ENCODE measurements around the gene GBGT1. TPM values are rescaled to one million over a fixed set of nuclear protein-coding genes. Genes with fewer than 3 reads are reported as not detected.

The GBGT1 gene
- total and polyA plus RNA-seq, 2 donors (not counting 1 experiment from before 2014, with no cell fraction given) = 2.6 to 4.1 TPM

GRCh38 chr9:133204335-133204992 is 40.8 kb upstream of the GBGT1 start:
- H3K36me3 ChIP-seq (ENCODE audit: control insufficient read depth, insufficient read depth, low read length) = no peaks in the 10 kb centered on the region
- H3K4me3 ChIP-seq (replicated peaks in 1 of 4; ENCODE audit: control extremely low read depth in 1 of 4, insufficient read depth in 1 of 4, low read depth in 3 of 4, low read length in 4 of 4) = no peak overlapping the region
- H2AFZ ChIP-seq (ENCODE audit: low read length) = no peak overlapping the region
- H3K27ac ChIP-seq (ENCODE audit: insufficient read depth, low read length) = no peak overlapping the region
- no peaks in the 10 kb centered on the region for H3K4me1 ChIP-seq (ENCODE audit: control insufficient read depth, extremely low read depth, insufficient read depth, low read length)
- H4K20me1 ChIP-seq (ENCODE audit: control insufficient read depth, extremely low read depth, insufficient read depth, low read length) = no peaks in the 10 kb centered on the region
- no peak overlapping the region for H3K9ac ChIP-seq (ENCODE audit: insufficient read depth, low read length)
- H3K9me3 ChIP-seq (ENCODE audit: control insufficient read depth, insufficient read depth, low read depth, low read length) = no peaks in the 10 kb centered on the region
- TF ChIP-seq, protein P1, sequence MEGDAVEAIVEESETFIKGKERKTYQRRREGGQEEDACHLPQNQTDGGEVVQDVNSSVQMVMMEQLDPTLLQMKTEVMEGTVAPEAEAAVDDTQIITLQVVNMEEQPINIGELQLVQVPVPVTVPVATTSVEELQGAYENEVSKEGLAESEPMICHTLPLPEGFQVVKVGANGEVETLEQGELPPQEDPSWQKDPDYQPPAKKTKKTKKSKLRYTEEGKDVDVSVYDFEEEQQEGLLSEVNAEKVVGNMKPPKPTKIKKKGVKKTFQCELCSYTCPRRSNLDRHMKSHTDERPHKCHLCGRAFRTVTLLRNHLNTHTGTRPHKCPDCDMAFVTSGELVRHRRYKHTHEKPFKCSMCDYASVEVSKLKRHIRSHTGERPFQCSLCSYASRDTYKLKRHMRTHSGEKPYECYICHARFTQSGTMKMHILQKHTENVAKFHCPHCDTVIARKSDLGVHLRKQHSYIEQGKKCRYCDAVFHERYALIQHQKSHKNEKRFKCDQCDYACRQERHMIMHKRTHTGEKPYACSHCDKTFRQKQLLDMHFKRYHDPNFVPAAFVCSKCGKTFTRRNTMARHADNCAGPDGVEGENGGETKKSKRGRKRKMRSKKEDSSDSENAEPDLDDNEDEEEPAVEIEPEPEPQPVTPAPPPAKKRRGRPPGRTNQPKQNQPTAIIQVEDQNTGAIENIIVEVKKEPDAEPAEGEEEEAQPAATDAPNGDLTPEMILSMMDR (conservative IDR thresholded peaks at IDR 0.05 in 1 of 2, IDR thresholded peaks at IDR 0.05 in 1 of 2; ENCODE audit: low read depth in 1 of 2, low read length in 2 of 2) = no peak
- TF ChIP-seq EZH2 (IDR thresholded peaks at IDR 0.05; ENCODE audit: low read length, missing control alignments) = no peak
- no peaks in the 10 kb centered on the region for H3K27me3 ChIP-seq (ENCODE audit: control insufficient read depth, insufficient read depth, low read length)
- no peak for DNase-seq (ENCODE audit: low read depth in 2 of 2)
- no peak overlapping the region for H3K4me2 ChIP-seq (ENCODE audit: extremely low read depth, insufficient read depth, low read length)
- no peaks in the 10 kb centered on the region for H3K79me2 ChIP-seq (ENCODE audit: control insufficient read depth, insufficient read depth, low read length)

DNA sequence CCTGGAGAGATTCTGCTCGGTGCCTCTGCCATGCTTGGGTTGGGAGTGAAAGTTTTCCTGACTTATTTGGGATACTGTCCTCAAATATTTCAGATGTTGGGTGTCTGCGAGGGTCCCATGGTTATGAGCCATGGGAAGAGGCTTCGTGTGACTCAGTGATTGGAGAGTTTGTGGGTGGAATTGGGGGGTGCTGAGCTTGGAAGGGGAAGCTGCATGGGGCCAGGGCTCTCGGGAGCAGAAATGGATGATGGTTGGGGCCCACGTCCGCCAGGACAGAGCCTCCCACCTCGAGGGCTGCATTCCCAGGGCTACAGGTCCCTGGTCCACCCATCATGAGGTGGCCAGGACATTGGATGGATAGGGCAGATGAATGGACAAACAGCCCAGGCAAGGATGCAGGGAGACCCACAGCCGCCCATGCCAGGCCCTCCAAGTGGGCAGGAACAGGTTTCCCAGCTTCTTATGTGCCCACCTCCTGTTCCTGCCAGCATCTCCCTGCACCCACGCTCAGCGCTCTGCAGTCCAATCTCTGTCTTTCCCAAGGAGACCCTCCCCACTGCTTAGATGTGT is 39.9 kb upstream of the GBGT1 start:
- Histone ChIP-seq H3K79me2 (ENCODE audit: control insufficient read depth, insufficient read depth, low read length) (no peaks in the 10 kb centered on the region), H3K4me3 (replicated peaks in 1 of 4; ENCODE audit: control extremely low read depth in 1 of 4, insufficient read depth in 1 of 4, low read depth in 3 of 4, low read length in 4 of 4) (no peak overlapping the region), H3K4me2 (ENCODE audit: extremely low read depth, insufficient read depth, low read length) (no peak overlapping the region), H3K27me3 (ENCODE audit: control insufficient read depth, insufficient read depth, low read length) (no peaks in the 10 kb centered on the region), H3K9me3 (ENCODE audit: control insufficient read depth, insufficient read depth, low read depth, low read length) (no peaks in the 10 kb centered on the region), H3K27ac (ENCODE audit: insufficient read depth, low read length) (no peak overlapping the region), H3K9ac (ENCODE audit: insufficient read depth, low read length) (no peak overlapping the region), H2AFZ (ENCODE audit: low read length) (no peak overlapping the region), H3K36me3 (ENCODE audit: control insufficient read depth, insufficient read depth, low read length) (no peaks in the 10 kb centered on the region), H3K4me1 (ENCODE audit: control insufficient read depth, extremely low read depth, insufficient read depth, low read length) (no peaks in the 10 kb centered on the region), H4K20me1 (ENCODE audit: control insufficient read depth, extremely low read depth, insufficient read depth, low read length) (no peaks in the 10 kb centered on the region)
- no peak for DNase-seq (ENCODE audit: low read depth in 2 of 2)
- TF ChIP-seq, protein P1 (conservative IDR thresholded peaks at IDR 0.05 in 1 of 2, IDR thresholded peaks at IDR 0.05 in 1 of 2; ENCODE audit: low read depth in 1 of 2, low read length in 2 of 2) = no peak
- no peak for TF ChIP-seq EZH2 (IDR thresholded peaks at IDR 0.05; ENCODE audit: low read length, missing control alignments)

- no peak overlapping the region for H3K9ac ChIP-seq (ENCODE audit: insufficient read depth, low read length)
- no peaks in the 10 kb centered on the region for H3K27me3 ChIP-seq (ENCODE audit: control insufficient read depth, insufficient read depth, low read length)
- H4K20me1 ChIP-seq (ENCODE audit: control insufficient read depth, extremely low read depth, insufficient read depth, low read length) = no peaks in the 10 kb centered on the region
- no peak for TF ChIP-seq EZH2 (IDR thresholded peaks at IDR 0.05; ENCODE audit: low read length, missing control alignments)
- TF ChIP-seq, protein P1 (conservative IDR thresholded peaks at IDR 0.05 in 1 of 2, IDR thresholded peaks at IDR 0.05 in 1 of 2; ENCODE audit: low read depth in 1 of 2, low read length in 2 of 2) = no peak
- no peaks in the 10 kb centered on the region for H3K79me2 ChIP-seq (ENCODE audit: control insufficient read depth, insufficient read depth, low read length)
- H3K36me3 ChIP-seq (ENCODE audit: control insufficient read depth, insufficient read depth, low read length) = no peaks in the 10 kb centered on the region
- no peak overlapping the region for H3K4me3 ChIP-seq (replicated peaks in 1 of 4; ENCODE audit: control extremely low read depth in 1 of 4, insufficient read depth in 1 of 4, low read depth in 3 of 4, low read length in 4 of 4)
- H3K27ac ChIP-seq (ENCODE audit: insufficient read depth, low read length) = no peak overlapping the region
- H3K4me1 ChIP-seq (ENCODE audit: control insufficient read depth, extremely low read depth, insufficient read depth, low read length) = no peaks in the 10 kb centered on the region
- DNase-seq (ENCODE audit: low read depth in 2 of 2) = no peak
- no peaks in the 10 kb centered on the region for H3K9me3 ChIP-seq (ENCODE audit: control insufficient read depth, insufficient read depth, low read depth, low read length)
- no peak overlapping the region for H2AFZ ChIP-seq (ENCODE audit: low read length)
- no peak overlapping the region for H3K4me2 ChIP-seq (ENCODE audit: extremely low read depth, insufficient read depth, low read length)
Measured at GRCh38 chr9:133202688-133203453, 39.2 kb upstream of the GBGT1 start.

Data from fibroblast of lung (primary cell).